Panc1 (cell line): Measurements from ENCODE around the gene VAMP3. TPM values are rescaled to one million over a fixed set of nuclear protein-coding genes. Genes with fewer than 3 reads are reported as not detected.

Experiments used
- ATAC-seq: fragments of 200-7000 bp; cut with Tn5 transposase; 2 replicates; pipeline ENCODE4 v1.9.1; 2020; ENCODE audit warnings: mild to moderate bottlenecking, moderate library complexity
- BruUV-seq: library from RNA; stranded (reverse); fragments of 400-500 nt; replicated peaks from 2 replicates; lab custom pipeline; 2021; lab: Mats Ljungman, UMichigan
- CTCF ChIA-PET: fragments of 300-600 bp; sonication (Branson Sonifier 250); formaldehyde crosslinking; loops from one replicate; lab custom pipeline; 2022; ENCODE audit warnings: antibody characterized with exemption; lab: Charles Lee
- POLR2A ChIA-PET: fragments of 300-600 bp; sonication (Branson Sonifier 250); formaldehyde crosslinking; loops from one replicate; lab custom pipeline; 2022; ENCODE audit warnings: antibody characterized with exemption; lab: Charles Lee
- DNase-seq: peaks from one replicate; pipeline ENCODE4 v3.0.0-alpha.2; 2010; ENCODE audit warnings: low read depth, low spot score
- H3K27ac ChIP-seq: 2 replicates; pipeline ENCODE4 v1.5.1; 2011; ENCODE audit warnings: mild to moderate bottlenecking, low read length, inconsistent platforms
- H3K27me3 ChIP-seq: fragments of 200-500 bp; sonication (Bioruptor generic); 2 replicates; pipeline ENCODE4 v1.6.0; 2014; ENCODE audit warnings: low read length, inconsistent platforms; ENCODE audit not compliant: control insufficient read depth, insufficient read depth
- H3K36me3 ChIP-seq: fragments of 200-500 bp; sonication (Bioruptor generic); 2 replicates; pipeline ENCODE4 v1.5.1; 2014; ENCODE audit warnings: inconsistent platforms, mild to moderate bottlenecking, low read length, moderate library complexity; ENCODE audit not compliant: control insufficient read depth, insufficient read depth
- H3K4me1 ChIP-seq: 2 replicates; pipeline ENCODE4 v1.5.1; 2011; ENCODE audit warnings: inconsistent platforms, mild to moderate bottlenecking, low read length, moderate library complexity; ENCODE audit not compliant: control insufficient read depth, insufficient read depth
- H3K4me3 ChIP-seq, 2 experiments: 2 replicates each; pipeline ENCODE4 v1.5.1; 2011 to 2012; ENCODE audit warnings: low read depth in 2 of 2, low read length in 2 of 2, mild to moderate bottlenecking in 2 of 2, inconsistent platforms in 1 of 2, moderate library complexity in 1 of 2
- H3K9me3 ChIP-seq: fragments of 200-500 bp; sonication (Bioruptor generic); 2 replicates; pipeline ENCODE4 v1.5.1; 2014; ENCODE audit warnings: low read depth, mild to moderate bottlenecking, inconsistent platforms, low read length, moderate library complexity; ENCODE audit not compliant: control insufficient read depth, insufficient read depth
- CTCF ChIP-seq: fragments of 450-650 bp; IDR thresholded peaks from 2 replicates; pipeline ENCODE4 v1.5.1; 2017; ENCODE audit warnings: mild to moderate bottlenecking
- POLR2AphosphoS5 ChIP-seq: IDR thresholded peaks from 2 replicates; pipeline ENCODE4 v1.6.1; 2012; ENCODE audit warnings: mild to moderate bottlenecking, low read depth, low read length, moderate library complexity
- SIN3A ChIP-seq: IDR thresholded peaks from 2 replicates; pipeline ENCODE4 v1.6.1; 2012; ENCODE audit warnings: low read depth, mild to moderate bottlenecking, low read length, moderate library complexity, borderline replicate concordance; ENCODE audit not compliant: insufficient read depth
- TCF7L2 ChIP-seq: IDR thresholded peaks from 2 replicates; pipeline ENCODE4 v1.6.1; 2011; ENCODE audit warnings: mild to moderate bottlenecking, low read depth, low read length, inconsistent platforms
- in situ Hi-C: cut with HindIII; loops from 2 replicates; pipeline ENCODE4 v1.10.0; 2016; ENCODE audit warnings: low sequenced_read_pairs, low pct_unique_long_range_greater_than_20kb
- intact Hi-C: fragments of 100-400 bp; cut with micrococcal nuclease; formaldehyde crosslinking; loops from one replicate; pipeline ENCODE4 v1.10.0; 2022; ENCODE audit not compliant: unreplicated experiment
- total RNA-seq: library from RNA; stranded (reverse); gene quantifications from one replicate; pipeline ENCODE4 v1.2.1, GENCODE V29; 2021; ENCODE audit not compliant: unreplicated experiment
- TF ChIP-seq, protein P1 (sequence below), 2 experiments: IDR thresholded peaks; 2 replicates each; pipeline ENCODE4 v1.6.1; 2011 to 2012; ENCODE audit warnings: low read depth in 2 of 2, control low read depth in 1 of 2, low read length in 1 of 2, mild to moderate bottlenecking in 1 of 2, moderate library complexity in 1 of 2; ENCODE audit not compliant: insufficient read depth in 1 of 2

Gene VAMP3
- total RNA-seq, 1 experiment from 2014 or later, result 106 TPM

GRCh38 chr1:7769673-7770412, 1.3 kb upstream of the VAMP3 start:
- no TSS peak for BruUV-seq
- Histone ChIP-seq H3K36me3 (peaks cover 10% of the 10 kb centered on the region), H3K9me3 (no peaks in the 10 kb centered on the region), H3K27ac (no peak overlapping the region), H3K4me3 (no peak overlapping the region), H3K4me1 (peaks cover 14% of the 10 kb centered on the region; the same call in 1 of the 2 replicates), H3K27me3 (no peaks in the 10 kb centered on the region)
- in situ Hi-C loops (no loop called here), intact Hi-C loops (no loop called here)
- no peak for DNase-seq
- TF ChIP-seq, protein P1, sequence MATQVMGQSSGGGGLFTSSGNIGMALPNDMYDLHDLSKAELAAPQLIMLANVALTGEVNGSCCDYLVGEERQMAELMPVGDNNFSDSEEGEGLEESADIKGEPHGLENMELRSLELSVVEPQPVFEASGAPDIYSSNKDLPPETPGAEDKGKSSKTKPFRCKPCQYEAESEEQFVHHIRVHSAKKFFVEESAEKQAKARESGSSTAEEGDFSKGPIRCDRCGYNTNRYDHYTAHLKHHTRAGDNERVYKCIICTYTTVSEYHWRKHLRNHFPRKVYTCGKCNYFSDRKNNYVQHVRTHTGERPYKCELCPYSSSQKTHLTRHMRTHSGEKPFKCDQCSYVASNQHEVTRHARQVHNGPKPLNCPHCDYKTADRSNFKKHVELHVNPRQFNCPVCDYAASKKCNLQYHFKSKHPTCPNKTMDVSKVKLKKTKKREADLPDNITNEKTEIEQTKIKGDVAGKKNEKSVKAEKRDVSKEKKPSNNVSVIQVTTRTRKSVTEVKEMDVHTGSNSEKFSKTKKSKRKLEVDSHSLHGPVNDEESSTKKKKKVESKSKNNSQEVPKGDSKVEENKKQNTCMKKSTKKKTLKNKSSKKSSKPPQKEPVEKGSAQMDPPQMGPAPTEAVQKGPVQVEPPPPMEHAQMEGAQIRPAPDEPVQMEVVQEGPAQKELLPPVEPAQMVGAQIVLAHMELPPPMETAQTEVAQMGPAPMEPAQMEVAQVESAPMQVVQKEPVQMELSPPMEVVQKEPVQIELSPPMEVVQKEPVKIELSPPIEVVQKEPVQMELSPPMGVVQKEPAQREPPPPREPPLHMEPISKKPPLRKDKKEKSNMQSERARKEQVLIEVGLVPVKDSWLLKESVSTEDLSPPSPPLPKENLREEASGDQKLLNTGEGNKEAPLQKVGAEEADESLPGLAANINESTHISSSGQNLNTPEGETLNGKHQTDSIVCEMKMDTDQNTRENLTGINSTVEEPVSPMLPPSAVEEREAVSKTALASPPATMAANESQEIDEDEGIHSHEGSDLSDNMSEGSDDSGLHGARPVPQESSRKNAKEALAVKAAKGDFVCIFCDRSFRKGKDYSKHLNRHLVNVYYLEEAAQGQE (IDR thresholded peaks at IDR 0.05; ENCODE audit: insufficient read depth in 1 of 2, low read depth in 2 of 2, low read length in 1 of 2), result no peak
- TF ChIP-seq SIN3A, result no peak
- no peak for TF ChIP-seq TCF7L2
- TF ChIP-seq POLR2AphosphoS5, result no peak
- TF ChIP-seq CTCF, result no peak
- ATAC-seq, result no peak
- CTCF ChIA-PET, result no interaction called here
- POLR2A ChIA-PET, result no interaction called here

GRCh38 chr1:7770669-7770996, 463 bp upstream of the VAMP3 start:
- Histone ChIP-seq H3K36me3 (peaks cover 10% of the 10 kb centered on the region), H3K9me3 (no peaks in the 10 kb centered on the region), H3K4me3 (peak overlapping the region; percentile 92 to 93), H3K27me3 (no peaks in the 10 kb centered on the region), H3K4me1 (peaks cover 14% of the 10 kb centered on the region; the same call in 1 of the 2 replicates), H3K27ac (peak overlapping the region; percentile 84)
- POLR2A ChIA-PET, result no interaction called here
- DNase-seq (peak; percentile 10), ATAC-seq (peak; percentile 29)
- no TSS peak for BruUV-seq
- CTCF ChIA-PET, result no interaction called here
- in situ Hi-C loops, result no loop called here
- TF ChIP-seq CTCF (no peak), TCF7L2 (no peak), POLR2AphosphoS5 (no peak), SIN3A (no peak)
- TF ChIP-seq, protein P1 (IDR thresholded peaks at IDR 0.05; ENCODE audit: insufficient read depth in 1 of 2, low read depth in 2 of 2, low read length in 1 of 2), result no peak
- intact Hi-C loops, result no loop called here
